ENCODE measurements around the gene MAP7. TPM values are rescaled to one million over a fixed set of nuclear protein-coding genes. Genes with fewer than 3 reads are reported as not detected.

Gene MAP7
- total RNA-seq, 2 experiments from 2014 or later: not detected

DNA sequence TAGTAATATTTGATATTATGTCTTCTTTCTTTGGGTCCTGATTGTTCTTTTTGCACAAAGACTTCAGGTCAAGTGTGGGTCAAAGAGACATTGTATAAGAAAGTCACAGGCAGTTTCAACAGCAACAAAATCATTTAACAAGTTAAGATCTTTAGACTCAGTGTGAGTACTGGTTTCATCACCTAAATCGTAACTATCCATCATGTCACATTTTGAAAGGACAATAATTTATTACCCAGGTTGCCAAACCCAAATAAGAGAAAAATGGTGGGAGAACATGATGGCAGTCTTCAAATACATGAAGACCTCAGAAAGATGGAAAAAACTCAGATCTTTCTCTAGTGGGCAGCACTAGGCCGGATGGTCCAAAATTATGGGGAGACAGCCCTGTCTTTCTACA, 205.1 kb downstream of the MAP7 start:
- H3K79me2 ChIP-seq (ENCODE audit: insufficient read depth, low read depth, low read length): no peaks in the 10 kb centered on the region
- H3K36me3 ChIP-seq (ENCODE audit: insufficient read depth, low read length): no peaks in the 10 kb centered on the region
- H2AFZ ChIP-seq (ENCODE audit: low read length): no peak overlapping the region
- CTCF ChIA-PET (ENCODE audit: unreplicated experiment): no interaction called here
- H3K9me2 ChIP-seq (ENCODE audit: insufficient read depth, low read length): no peaks in the 10 kb centered on the region
- no peaks in the 10 kb centered on the region for H3K9me3 ChIP-seq (ENCODE audit: low read length)
- no TSS peak for BruUV-seq (replicated peaks)
- POLR2A ChIA-PET: interaction anchor here (0.6 kb wide), 2 partner anchors 45 to 707 kb away, joined by 3 read pairs; no protein-coding TSS in a partner anchor
- intact Hi-C loops (cut with micrococcal nuclease; ENCODE audit: unreplicated experiment): no loop called here
- H3K27ac ChIP-seq (ENCODE audit: low read depth, low read length, poor library complexity, severe bottlenecking): no peak overlapping the region
- H4K20me1 ChIP-seq (ENCODE audit: insufficient read depth, low read length): no peaks in the 10 kb centered on the region
- no peak for DNase-seq (ENCODE audit: low spot score)
- H3K4me2 ChIP-seq (ENCODE audit: low read length): no peak overlapping the region
- no peak overlapping the region for H3K4me3 ChIP-seq (ENCODE audit: low read depth, low read length, poor library complexity, severe bottlenecking)
- no peak for TF ChIP-seq EZH2phosphoT487 (IDR thresholded peaks at IDR 0.05; ENCODE audit: borderline replicate concordance, low read depth, low read length)
- TF ChIP-seq, protein P1, sequence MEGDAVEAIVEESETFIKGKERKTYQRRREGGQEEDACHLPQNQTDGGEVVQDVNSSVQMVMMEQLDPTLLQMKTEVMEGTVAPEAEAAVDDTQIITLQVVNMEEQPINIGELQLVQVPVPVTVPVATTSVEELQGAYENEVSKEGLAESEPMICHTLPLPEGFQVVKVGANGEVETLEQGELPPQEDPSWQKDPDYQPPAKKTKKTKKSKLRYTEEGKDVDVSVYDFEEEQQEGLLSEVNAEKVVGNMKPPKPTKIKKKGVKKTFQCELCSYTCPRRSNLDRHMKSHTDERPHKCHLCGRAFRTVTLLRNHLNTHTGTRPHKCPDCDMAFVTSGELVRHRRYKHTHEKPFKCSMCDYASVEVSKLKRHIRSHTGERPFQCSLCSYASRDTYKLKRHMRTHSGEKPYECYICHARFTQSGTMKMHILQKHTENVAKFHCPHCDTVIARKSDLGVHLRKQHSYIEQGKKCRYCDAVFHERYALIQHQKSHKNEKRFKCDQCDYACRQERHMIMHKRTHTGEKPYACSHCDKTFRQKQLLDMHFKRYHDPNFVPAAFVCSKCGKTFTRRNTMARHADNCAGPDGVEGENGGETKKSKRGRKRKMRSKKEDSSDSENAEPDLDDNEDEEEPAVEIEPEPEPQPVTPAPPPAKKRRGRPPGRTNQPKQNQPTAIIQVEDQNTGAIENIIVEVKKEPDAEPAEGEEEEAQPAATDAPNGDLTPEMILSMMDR (conservative IDR thresholded peaks at IDR 0.05; ENCODE audit: low read length): no peak
- no peaks in the 10 kb centered on the region for H3K4me1 ChIP-seq (ENCODE audit: insufficient read depth, low read length, poor library complexity, severe bottlenecking)

DNA sequence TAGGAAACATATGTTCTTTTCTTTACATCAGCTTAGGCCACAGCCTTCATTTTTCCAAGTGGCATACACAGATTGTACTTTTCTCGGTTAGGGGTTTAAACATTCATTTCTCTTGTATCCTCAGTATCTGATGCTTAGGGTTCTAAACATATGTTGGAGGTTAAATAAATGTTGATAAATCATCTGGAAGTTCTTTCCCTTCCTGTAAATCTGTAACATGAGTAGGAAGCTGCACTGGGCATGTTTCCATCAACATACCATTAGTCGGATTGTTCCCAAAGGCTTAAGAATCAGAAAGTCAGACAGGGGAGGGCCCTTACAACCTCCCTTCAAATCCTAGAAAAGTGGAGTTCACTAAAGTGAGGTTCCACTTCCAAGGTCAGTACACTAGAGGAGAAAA, 205.8 kb downstream of the MAP7 start:
- intact Hi-C loops (cut with micrococcal nuclease; ENCODE audit: unreplicated experiment): no loop called here
- H3K9me2 ChIP-seq (ENCODE audit: insufficient read depth, low read length): no peaks in the 10 kb centered on the region
- no TSS peak for BruUV-seq (replicated peaks)
- no peak overlapping the region for H2AFZ ChIP-seq (ENCODE audit: low read length)
- H4K20me1 ChIP-seq (ENCODE audit: insufficient read depth, low read length): no peaks in the 10 kb centered on the region
- no peak overlapping the region for H3K4me2 ChIP-seq (ENCODE audit: low read length)
- no peak overlapping the region for H3K4me3 ChIP-seq (ENCODE audit: low read depth, low read length, poor library complexity, severe bottlenecking)
- TF ChIP-seq EZH2phosphoT487 (IDR thresholded peaks at IDR 0.05; ENCODE audit: borderline replicate concordance, low read depth, low read length): no peak
- TF ChIP-seq, protein P1 (conservative IDR thresholded peaks at IDR 0.05; ENCODE audit: low read length): no peak
- ChIA-PET POLR2A (interaction anchor here (0.6 kb wide), 2 partner anchors 46 to 708 kb away, joined by 3 read pairs; no protein-coding TSS in a partner anchor), CTCF (ENCODE audit: unreplicated experiment) (no interaction called here)
- no peak overlapping the region for H3K27ac ChIP-seq (ENCODE audit: low read depth, low read length, poor library complexity, severe bottlenecking)
- H3K4me1 ChIP-seq (ENCODE audit: insufficient read depth, low read length, poor library complexity, severe bottlenecking): no peaks in the 10 kb centered on the region
- no peaks in the 10 kb centered on the region for H3K79me2 ChIP-seq (ENCODE audit: insufficient read depth, low read depth, low read length)
- DNase-seq (ENCODE audit: low spot score): no peak
- H3K9me3 ChIP-seq (ENCODE audit: low read length): no peaks in the 10 kb centered on the region
- no peaks in the 10 kb centered on the region for H3K36me3 ChIP-seq (ENCODE audit: insufficient read depth, low read length)

DNA sequence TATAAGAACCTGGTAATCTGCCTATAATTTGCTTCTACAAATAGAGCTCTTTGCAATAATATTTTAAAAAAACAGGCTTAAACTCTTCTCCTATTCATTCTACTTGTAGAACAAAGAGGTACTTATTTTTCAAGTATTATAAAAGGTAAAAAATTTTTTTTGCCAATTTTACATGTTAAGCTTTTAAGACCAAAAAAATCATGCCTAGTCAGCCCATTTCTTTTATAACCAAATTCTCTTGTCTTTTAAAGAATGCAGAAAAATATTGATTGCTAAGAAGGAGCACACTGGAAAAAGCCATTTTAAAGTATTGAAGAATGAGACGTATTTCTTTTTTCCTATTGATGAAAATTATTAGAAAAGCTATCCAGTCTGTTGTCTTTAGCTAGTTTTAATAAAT, 206.5 kb downstream of the MAP7 start:
- no peak overlapping the region for H3K4me3 ChIP-seq (ENCODE audit: low read depth, low read length, poor library complexity, severe bottlenecking)
- ChIA-PET POLR2A (interaction anchor here (0.6 kb wide), 1 partner anchor 582 kb away, joined by 3 read pairs; no protein-coding TSS in a partner anchor), CTCF (ENCODE audit: unreplicated experiment) (no interaction called here)
- no TSS peak for BruUV-seq (replicated peaks)
- no peaks in the 10 kb centered on the region for H3K9me3 ChIP-seq (ENCODE audit: low read length)
- no peaks in the 10 kb centered on the region for H3K79me2 ChIP-seq (ENCODE audit: insufficient read depth, low read depth, low read length)
- H3K27ac ChIP-seq (ENCODE audit: low read depth, low read length, poor library complexity, severe bottlenecking): no peak overlapping the region
- intact Hi-C loops (cut with micrococcal nuclease; ENCODE audit: unreplicated experiment): no loop called here
- no peaks in the 10 kb centered on the region for H3K9me2 ChIP-seq (ENCODE audit: insufficient read depth, low read length)
- H4K20me1 ChIP-seq (ENCODE audit: insufficient read depth, low read length): no peaks in the 10 kb centered on the region
- no peak overlapping the region for H3K4me2 ChIP-seq (ENCODE audit: low read length)
- no peak overlapping the region for H2AFZ ChIP-seq (ENCODE audit: low read length)
- no peaks in the 10 kb centered on the region for H3K36me3 ChIP-seq (ENCODE audit: insufficient read depth, low read length)
- H3K4me1 ChIP-seq (ENCODE audit: insufficient read depth, low read length, poor library complexity, severe bottlenecking): no peaks in the 10 kb centered on the region
- TF ChIP-seq EZH2phosphoT487 (IDR thresholded peaks at IDR 0.05; ENCODE audit: borderline replicate concordance, low read depth, low read length): no peak
- TF ChIP-seq, protein P1 (conservative IDR thresholded peaks at IDR 0.05; ENCODE audit: low read length): no peak
- no peak for DNase-seq (ENCODE audit: low spot score)
